Stomach (tissue), 9 donors: ENCODE data around the gene KCTD12. TPM values are rescaled to one million over a fixed set of nuclear protein-coding genes. Genes with fewer than 3 reads are reported as not detected.
"Not testable (repeated sequence)": the region's sequence is repeated elsewhere in the genome, so short reads cannot be mapped to it uniquely, and the experiment has no call there.

Experiments
- DNase-seq, 2 donors: peaks; one replicate each; pipeline versions ENCODE4 v3.0.0 to v3.0.0-alpha.2; 2013 to 2019
- H3K27ac ChIP-seq, 5 donors: fragments of 200-600 bp in 4 of 5; sonication (generic) in 4 of 5; one replicate each; pipeline ENCODE4 v1.5.1; 2013 to 2019; ENCODE audit warnings: mild to moderate bottlenecking in 1 of 5, moderate library complexity in 1 of 5
- H3K27me3 ChIP-seq, 3 donors: fragments of 200-600 bp; sonication (generic); one replicate each; pipeline ENCODE4 v1.5.1; 2017 to 2019; ENCODE audit warnings: mixed run types in 1 of 3
- H3K36me3 ChIP-seq, 4 donors: fragments of 200-600 bp; sonication (generic); 1 replicate in 3 of 4; 2 replicates in 1 of 4; pipeline ENCODE4 v1.5.1; 2016 to 2019
- H3K4me1 ChIP-seq, 4 donors: fragments of 200-600 bp; sonication (generic); one replicate each; pipeline ENCODE4 v1.5.1; 2016 to 2019
- H3K4me3 ChIP-seq, 4 donors: fragments of 200-600 bp; sonication (generic) in 3 of 4; one replicate each; pipeline ENCODE4 v1.5.1; 2016 to 2019; ENCODE audit warnings: mild to moderate bottlenecking in 1 of 4
- H3K9me3 ChIP-seq, 4 donors: fragments of 200-600 bp; sonication (generic); one replicate each; pipeline ENCODE4 v1.5.1; 2016 to 2019
- CTCF ChIP-seq, 7 experiments: fragments of 450-650 bp in 4 of 7; fragments of 200-600 bp in 3 of 7; sonication (generic) in 3 of 7; IDR thresholded peaks; one replicate each; pipeline ENCODE4 v1.5.1; 2016 to 2019; ENCODE audit warnings: antibody characterized with exemption in 7 of 7, control low read depth in 2 of 7, mild to moderate bottlenecking in 1 of 7
- EP300 ChIP-seq: sonication (generic); formaldehyde crosslinking; IDR thresholded peaks from one replicate; pipeline ENCODE4 v1.6.1; 2017; ENCODE audit warnings: antibody characterized with exemption
- POLR2A ChIP-seq, 4 donors: fragments of 450-650 bp; IDR thresholded peaks; one replicate each; pipeline ENCODE4 v1.6.1; 2016; ENCODE audit warnings: antibody characterized with exemption in 4 of 4, control low read depth in 2 of 4, mild to moderate bottlenecking in 1 of 4, moderate library complexity in 1 of 4
- POLR2AphosphoS5 ChIP-seq, 3 donors: sonication (generic); formaldehyde crosslinking; IDR thresholded peaks; one replicate each; pipeline ENCODE4 v1.6.1; 2016; ENCODE audit warnings: antibody characterized with exemption in 3 of 3
- WGBS, 5 donors: extraction: QIAGEN DNeasy Blood & Tissue Kit in 3 of 5; methylation state at CpG; one replicate each; pipeline versions ENCODE4 v1.1.5 to v1.1.7; 2013 to 2018; 5-methylcytosine and 5-hydroxymethylcytosine counted together
- intact Hi-C: fragments of 100-400 bp; cut with DNase I; formaldehyde crosslinking; loops from one replicate; pipeline ENCODE4 v1.15.1; 2023; ENCODE audit warnings: low total_unique reads
- polyA plus RNA-seq, 3 donors: library from polyadenylated mRNA; stranded (reverse); fragments of 200-250 nt; gene quantifications; one replicate each; pipeline ENCODE4 v1.2.3, GENCODE V29; 2013
- total RNA-seq, 5 donors: library from RNA; depleted of rRNA; stranded (reverse); fragments of >200 nt; gene quantifications; one replicate each; pipeline versions ENCODE4 v1.1.0 to v1.2.3, GENCODE V29; 2014 to 2016
- donor health status: healthy with polysubstance abuse.
- donor health status: Bipolar disorder and iron deficiency.
- donor health status: healthy.

The KCTD12 gene
- total and polyA plus RNA-seq, 8 donors, result 9.5 to 115 (median 28.4) TPM

DNA sequence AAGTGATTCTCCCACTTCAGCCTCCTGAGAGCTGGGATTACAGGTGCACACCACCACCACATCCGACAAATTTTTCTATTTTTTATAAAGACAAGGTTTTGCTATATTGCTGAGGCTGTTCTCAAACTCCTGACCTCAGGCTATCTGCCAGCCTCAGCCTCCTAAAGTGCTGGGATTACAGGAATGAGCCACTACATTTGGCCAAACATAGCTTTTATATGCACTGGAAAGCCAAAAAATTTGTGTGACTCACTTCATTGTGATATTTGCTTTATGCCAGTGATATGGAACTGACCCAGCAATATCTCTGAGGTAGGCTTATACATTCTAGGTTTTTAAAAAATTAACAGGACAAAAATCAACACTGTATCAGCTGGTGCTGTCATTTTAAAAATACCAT is 35.3 kb upstream of the KCTD12 start:
- Histone ChIP-seq H3K27me3 (no peaks in the 10 kb centered on the region), H3K36me3 (no peaks in the 10 kb centered on the region), H3K27ac (no peak overlapping the region), H3K9me3 (no peaks in the 10 kb centered on the region), H3K4me1 (no peaks in the 10 kb centered on the region), H3K4me3 (no peak overlapping the region)
- WGBS, 5 donors, result 44 to 97% (median 92%) methylated on average over 1 of the region's 1 CpG
- DNase-seq, result no peak
- intact Hi-C loops, result no loop called here
- TF ChIP-seq CTCF (IDR thresholded peaks at IDR 0.05) (no peak), POLR2A (IDR thresholded peaks at IDR 0.05) (no peak), EP300 (no peak), POLR2AphosphoS5 (IDR thresholded peaks at IDR 0.05) (no peak)

DNA sequence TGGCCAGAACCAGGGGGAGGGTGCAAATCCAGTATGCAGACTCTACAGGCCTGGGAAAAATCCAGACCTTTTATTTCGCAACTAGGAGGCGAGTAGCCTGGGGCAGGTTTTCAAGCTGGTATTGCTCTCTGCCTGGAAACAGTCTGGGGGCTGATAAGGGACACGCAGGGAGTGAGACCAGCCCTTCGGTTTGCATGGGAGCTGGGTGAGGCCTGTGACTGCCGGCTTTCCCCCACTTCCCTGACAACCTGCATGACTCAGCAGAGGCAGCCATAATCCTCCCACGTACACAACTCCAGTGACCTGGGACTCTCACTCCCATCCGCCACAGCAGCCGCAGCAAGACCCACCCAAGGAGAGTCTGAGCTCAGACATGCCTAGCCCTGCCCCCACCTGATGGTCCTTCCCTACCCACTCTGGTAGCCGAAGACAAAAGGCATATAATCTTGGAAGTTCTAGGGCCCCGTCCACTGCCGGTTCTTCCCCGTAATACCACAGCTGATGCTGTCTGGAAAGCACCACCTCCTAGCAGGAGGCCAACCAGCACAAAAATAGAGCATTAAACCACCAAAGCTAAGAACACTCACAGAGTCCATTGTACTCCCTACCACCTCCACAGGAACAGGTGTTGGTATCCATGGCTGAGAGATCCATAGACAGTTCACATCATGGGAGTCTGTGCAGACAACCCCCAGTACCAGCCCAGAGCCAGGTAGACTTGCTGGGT is 31.7 kb upstream of the KCTD12 start:
- H3K9me3 ChIP-seq, H3K4me3 ChIP-seq, H3K4me1 ChIP-seq, intact Hi-C loops, H3K27me3 ChIP-seq, H3K27ac ChIP-seq, H3K36me3 ChIP-seq: not testable (repeated sequence)
- DNase-seq, result peak in 1 of 2 donors; percentile 63
- 58 to 81% (median 69%) methylated on average over 12 of the region's 12 CpGs for WGBS, 5 donors

GRCh38 chr13:76917095-76917494 is 30.9 kb upstream of the KCTD12 start:
- no peak overlapping the region for H3K27ac ChIP-seq
- TF ChIP-seq POLR2A (IDR thresholded peaks at IDR 0.05) (no peak), EP300 (no peak), CTCF (IDR thresholded peaks at IDR 0.05) (no peak), POLR2AphosphoS5 (IDR thresholded peaks at IDR 0.05) (no peak)
- intact Hi-C loops, result no loop called here
- no peak overlapping the region for H3K4me3 ChIP-seq
- peak in 1 of 2 donors; percentile 20 for DNase-seq
- 76 to 94% (median 85%) methylated on average over 1 of the region's 1 CpG for WGBS, 5 donors
- H3K9me3 ChIP-seq, result no peaks in the 10 kb centered on the region
- no peaks in the 10 kb centered on the region for H3K4me1 ChIP-seq
- H3K27me3 ChIP-seq, result no peaks in the 10 kb centered on the region
- no peaks in the 10 kb centered on the region for H3K36me3 ChIP-seq

GRCh38 chr13:76913898-76914297 is 27.7 kb upstream of the KCTD12 start:
- DNase-seq, result no peak
- no peaks in the 10 kb centered on the region for H3K4me1 ChIP-seq
- intact Hi-C loops, result no loop called here
- no peaks in the 10 kb centered on the region for H3K9me3 ChIP-seq
- H3K4me3 ChIP-seq, result no peak overlapping the region
- no peak overlapping the region for H3K27ac ChIP-seq
- no peaks in the 10 kb centered on the region for H3K36me3 ChIP-seq
- no peaks in the 10 kb centered on the region for H3K27me3 ChIP-seq
- WGBS, 5 donors, result 76 to 84% (median 80%) methylated on average over 4 of the region's 4 CpGs
- no peak for TF ChIP-seq POLR2A (IDR thresholded peaks at IDR 0.05)
- no peak for TF ChIP-seq POLR2AphosphoS5 (IDR thresholded peaks at IDR 0.05)
- no peak for TF ChIP-seq CTCF (IDR thresholded peaks at IDR 0.05)
- no peak for TF ChIP-seq EP300

GRCh38 chr13:76912476-76912875 is 26.3 kb upstream of the KCTD12 start:
- intact Hi-C loops, result no loop called here
- DNase-seq, result no peak
- TF ChIP-seq POLR2AphosphoS5 (IDR thresholded peaks at IDR 0.05), result no peak
- no peak for TF ChIP-seq CTCF (IDR thresholded peaks at IDR 0.05)
- H3K4me3 ChIP-seq, result no peak overlapping the region
- H3K36me3 ChIP-seq, result no peaks in the 10 kb centered on the region
- WGBS, 5 donors, result 87 to 94% (median 92%) methylated on average over 3 of the region's 3 CpGs
- no peak overlapping the region for H3K27ac ChIP-seq
- H3K27me3 ChIP-seq, result no peaks in the 10 kb centered on the region
- H3K4me1 ChIP-seq, result no peaks in the 10 kb centered on the region
- H3K9me3 ChIP-seq, result no peaks in the 10 kb centered on the region
